HG03196 (cell line): ENCODE data around the gene SLC4A1.
"Not testable (repeated sequence)": the region's sequence is repeated elsewhere in the genome, so short reads cannot be mapped to it uniquely, and the experiment has no call there.

ENCODE experiments used
- ATAC-seq: cut with Tn5 transposase; IDR thresholded peaks from one replicate; pipeline ENCODE4 v1.9.1; 2021; ENCODE audit not compliant: unreplicated experiment

Gene SLC4A1

DNA sequence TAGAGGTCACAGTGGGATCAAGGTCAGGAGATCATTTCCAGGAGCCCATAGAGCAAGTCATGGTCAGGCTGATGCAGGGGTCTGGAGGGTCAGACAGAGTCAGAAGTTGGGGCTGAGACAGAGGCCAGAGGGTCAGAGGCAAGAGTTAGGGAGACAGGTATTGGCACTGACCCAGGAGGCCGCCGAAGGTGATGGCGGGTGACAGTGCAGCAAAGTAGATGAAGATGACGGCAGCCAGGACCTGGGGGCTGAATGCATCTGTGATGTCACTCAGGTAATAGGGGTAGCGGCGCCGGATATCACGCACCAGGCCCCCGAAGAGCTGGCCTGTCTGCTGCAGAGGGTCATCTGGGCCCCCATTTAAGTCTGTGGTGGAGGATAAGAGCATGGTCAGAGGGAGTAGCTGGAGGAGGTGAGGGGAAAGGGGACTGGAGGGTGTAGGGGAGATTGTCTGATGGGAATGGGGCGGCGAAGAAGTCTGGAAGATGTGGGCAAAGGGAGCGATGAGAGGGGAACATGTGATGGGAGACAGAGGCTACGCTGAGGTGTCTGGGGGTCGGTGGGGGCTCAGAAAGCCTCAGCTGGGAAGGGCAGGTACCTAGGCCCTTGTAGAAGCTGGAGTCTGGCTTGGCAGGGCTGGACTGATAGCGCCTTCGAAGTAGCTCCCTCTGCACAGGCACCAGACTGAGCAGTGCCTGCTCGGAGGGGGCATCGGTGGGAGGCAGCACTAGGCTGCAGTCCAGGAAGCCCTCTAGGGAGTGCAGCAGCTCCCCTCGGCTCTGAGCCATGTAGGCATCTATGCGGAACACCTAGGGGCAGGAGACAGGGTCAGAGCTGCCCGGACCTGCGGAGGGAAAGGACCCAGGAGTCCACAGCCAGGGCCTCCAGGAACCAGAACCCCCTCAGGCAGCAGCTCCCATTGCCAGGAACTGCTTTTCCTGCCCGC is 9.8 kb downstream of the SLC4A1 start:
- ATAC-seq, result no peak

DNA sequence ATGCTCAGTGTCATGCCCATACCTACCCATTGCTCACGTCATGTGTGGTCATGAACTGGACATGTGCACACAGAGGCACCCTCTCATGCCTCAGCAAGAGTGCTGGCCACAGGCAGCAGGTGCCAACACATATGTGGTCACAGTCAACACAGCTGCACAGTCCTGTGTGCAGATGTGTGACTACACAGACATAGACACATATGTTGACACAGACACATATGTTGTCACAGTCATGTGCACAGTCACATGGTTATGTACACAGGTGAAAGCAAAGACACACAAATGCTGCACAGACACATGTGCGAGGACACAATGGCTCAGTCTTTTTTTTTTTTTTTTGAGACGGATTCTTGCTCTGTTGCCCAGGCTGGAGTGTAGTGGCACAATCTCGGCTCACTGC is 11.3 kb downstream of the SLC4A1 start:
- no peak for ATAC-seq

DNA sequence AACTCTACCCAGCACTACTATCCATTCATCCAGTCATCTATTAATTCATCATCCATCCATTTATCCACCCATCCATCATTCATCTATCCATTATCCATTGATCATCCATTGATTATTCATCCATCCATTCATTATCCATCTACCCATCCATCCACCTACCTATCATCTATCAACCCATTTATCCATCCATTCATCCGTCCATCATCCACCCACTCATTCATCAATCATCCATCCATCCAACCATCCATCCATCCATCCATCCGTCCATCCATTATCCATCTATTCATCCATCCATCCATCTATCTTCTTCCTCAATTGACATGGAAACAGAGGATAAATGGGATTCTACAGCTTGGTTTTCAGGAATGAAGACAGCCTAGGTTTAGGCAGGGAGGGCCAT is 12.0 kb downstream of the SLC4A1 start:
- no peak for ATAC-seq

DNA sequence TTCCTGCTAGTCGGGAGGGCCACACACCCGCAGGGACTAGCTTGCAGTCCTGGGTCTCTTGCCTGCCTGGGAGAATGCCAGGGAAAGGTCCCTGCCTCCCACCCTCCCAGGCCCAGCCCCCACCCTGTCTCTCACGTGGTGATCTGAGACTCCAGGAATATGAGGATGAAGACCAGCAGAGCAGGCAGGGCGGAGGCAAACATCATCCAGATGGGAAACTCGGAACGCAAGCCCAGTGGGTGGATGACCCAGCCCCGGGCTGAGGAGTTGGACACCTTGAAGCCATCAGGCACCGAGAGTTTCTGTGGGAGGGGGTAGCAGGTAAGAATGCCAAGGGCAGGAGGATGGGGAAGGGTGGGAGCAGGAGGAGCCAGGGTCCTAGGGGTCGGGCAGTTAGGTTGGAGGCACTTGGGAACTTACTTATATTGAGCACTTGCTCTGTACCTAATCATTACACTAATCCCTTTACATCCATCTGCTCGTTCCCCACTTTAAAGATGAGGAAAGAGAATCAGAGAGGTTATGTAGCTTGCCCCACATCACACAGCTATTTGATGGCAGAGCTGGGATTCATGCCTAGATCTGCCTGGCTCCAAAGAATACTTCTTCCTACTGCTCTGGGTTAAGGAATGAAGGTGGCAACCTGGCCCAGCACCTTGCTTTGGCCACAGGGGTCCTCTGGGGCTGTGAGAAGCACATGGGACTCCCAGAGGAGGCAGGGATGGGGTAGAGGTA is 13.4 kb downstream of the SLC4A1 start:
- no peak for ATAC-seq

DNA sequence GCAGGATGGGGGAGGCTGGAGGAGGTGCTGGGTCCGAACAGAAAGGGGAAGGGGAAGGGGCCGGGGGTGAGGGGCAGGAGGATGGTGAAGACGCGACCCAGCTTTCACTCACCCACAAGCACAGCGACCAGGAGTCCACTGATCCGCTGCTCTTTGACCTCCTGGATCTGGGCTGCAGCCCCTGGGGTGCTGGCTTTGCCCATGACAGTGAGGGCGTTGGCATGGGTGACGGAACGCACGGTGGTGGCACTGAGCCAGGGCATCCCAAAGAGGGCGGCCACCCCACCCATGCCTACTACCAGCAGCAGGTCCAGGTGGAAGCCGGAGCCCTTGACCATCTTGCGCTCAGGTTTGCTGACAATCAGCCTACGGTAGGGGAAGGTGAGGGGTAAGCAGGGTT is 14.9 kb downstream of the SLC4A1 start:
- ATAC-seq, result no peak

DNA sequence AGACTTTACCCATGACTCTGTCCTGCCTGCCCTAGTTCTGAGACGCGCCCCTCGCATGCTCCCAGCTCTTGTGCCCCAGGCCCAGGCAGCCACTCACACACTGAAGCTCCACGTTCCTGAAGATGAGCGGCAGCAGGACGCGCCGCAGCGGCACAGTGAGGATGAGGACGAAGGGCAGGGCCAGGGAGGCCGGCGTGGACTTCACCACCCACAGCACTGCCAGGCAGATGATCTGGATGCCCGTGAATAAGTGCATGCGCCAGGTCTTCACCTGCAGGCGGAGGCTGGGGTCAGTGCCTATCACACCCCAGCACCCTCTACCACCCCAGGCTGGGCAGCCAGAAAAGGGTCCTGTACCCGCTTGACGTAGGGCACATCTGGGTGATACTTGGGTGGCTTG is 16.9 kb downstream of the SLC4A1 start:
- no peak for ATAC-seq

DNA sequence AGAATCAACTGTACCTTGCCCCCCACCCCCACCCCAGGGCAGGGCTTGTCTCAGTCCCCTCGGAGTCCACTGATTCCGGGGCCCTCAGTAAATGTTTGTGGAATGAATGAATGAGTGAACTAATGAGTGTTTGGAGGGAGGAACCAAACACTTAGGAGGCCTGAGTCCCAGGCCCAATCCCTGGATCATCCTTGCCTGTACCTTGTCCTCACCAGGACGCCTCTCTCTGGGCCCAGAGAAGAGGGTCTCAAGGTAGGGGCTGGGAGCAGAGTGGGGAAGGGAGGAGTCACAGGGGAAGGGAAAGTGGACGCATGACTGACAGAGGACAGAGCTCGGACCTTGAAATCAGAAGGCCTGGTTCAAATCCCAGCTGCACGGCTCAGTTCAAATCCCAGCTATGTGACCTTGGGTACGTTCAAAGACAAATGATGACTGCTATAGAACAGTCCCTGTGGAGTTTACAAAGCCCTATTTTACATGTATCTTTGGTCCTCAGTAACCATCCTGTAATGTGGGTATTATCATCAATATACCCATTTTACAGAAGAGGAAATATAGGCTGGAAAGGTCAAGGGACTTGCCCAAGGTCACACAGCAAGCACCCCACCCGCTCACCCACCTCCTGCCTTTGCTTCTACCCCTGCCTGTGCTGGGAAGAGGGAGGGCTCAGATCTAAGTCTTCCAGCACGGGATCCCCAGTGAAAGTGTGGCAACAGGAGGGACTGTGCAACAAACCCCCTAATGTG is 18.3 kb downstream of the SLC4A1 start:
- ATAC-seq, result no peak

DNA sequence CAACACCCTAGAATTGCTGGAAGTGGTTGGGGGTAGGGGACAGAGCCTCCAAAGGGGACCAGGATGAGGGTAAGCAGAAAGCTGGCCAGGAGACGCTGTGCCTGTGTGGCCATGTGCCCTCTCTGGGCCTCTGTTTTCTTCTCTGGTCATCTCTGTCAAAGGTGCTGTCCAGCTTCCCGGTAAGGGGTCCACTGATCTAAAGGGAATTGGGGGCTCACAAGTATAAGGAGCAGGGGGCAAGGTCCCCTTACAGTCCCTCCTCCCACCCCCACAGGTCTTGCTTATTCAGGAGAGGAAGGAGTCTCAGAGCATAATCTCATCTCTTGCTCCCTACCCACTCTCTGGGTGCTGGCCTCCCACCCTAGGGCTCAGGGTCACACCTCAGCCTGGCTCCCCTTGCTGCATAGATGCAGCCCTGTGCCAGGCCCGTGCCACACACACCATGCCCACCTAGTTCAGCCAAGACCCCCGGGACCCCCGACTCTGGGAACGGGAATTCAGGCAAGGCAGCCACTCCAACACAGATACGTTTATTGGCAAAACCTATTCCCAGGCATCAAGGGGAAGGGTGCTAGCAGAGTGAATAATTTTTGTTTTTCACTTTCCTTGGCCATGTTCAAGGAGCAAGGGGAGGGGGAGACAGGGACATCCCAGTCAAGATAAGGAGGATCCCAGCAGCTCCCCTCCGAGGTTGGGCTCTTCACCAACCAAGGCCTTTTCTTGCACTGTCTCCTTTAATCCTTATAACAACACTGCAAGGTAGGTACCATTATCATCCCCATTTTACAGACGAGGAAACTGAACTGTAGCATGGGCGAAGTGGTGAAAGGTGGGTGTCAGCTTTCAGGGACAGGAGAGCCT is 19.8 kb downstream of the SLC4A1 start:
- no peak for ATAC-seq

DNA sequence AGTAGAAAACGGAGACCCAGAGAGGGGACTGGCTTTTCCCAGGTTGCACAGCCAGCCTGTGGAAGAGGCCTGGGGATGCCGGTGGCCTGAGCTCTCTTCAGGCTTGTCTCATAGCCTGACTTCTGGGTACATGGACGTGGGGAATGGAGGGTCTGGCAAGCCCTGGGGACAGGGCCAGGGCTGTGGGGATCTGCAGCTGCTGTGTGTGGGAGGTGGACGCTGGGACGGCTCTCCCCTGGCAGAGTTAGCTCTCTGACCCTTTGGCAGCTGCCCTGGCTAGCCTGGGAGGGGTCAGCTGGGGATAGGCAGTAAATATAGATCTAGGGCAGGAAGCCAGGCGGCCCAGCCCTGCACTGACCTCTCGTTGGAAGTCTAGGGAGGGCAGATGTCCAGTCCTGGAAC is 20.5 kb downstream of the SLC4A1 start:
- ATAC-seq, result no peak

DNA sequence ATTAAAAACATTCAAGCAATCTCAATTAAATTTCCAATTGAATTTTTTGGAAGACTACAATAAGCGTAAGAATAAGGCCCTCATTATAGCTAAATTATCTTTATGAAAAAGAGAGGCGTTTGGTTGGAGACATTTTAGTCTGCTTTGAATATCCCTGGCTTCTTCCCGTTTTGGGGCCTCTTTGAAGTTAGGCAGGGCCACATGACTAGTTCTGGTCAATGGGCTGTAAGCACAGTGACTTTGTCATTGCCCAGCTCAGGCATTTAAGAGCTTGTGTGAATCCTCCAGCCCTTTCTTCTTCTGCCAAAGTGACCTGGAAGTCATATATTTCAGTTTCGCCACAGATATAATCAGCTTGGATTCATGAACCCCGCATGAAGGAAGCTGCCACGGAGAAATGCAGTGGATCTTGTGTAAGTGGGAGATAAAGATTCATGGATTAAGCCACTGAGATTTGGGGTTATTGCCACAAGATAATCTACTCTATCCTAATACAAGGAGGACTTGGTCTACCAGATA is 26.8 kb downstream of the SLC4A1 start:
- no peak for ATAC-seq

DNA sequence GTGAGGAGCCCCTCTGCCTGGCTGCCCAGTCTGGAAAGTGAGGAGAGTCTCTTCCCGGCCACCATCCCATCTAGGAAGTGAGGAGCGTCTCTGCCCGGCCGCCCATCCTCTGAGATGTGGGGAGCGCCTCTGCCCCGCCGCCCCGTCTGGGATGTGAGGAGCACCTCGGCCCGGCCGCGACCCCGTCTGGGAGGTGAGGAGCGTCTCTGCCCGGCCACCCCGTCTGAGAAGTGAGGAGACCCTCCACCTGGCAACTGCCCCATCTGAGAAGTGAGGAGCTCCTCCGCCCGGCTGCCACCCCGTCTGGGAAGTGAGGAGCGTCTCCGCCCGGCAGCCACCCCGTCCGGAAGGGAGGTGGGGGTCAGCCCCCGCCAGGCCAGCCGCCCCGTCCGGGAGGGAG is 30.0 kb downstream of the SLC4A1 start:
- ATAC-seq, result not testable (repeated sequence)

DNA sequence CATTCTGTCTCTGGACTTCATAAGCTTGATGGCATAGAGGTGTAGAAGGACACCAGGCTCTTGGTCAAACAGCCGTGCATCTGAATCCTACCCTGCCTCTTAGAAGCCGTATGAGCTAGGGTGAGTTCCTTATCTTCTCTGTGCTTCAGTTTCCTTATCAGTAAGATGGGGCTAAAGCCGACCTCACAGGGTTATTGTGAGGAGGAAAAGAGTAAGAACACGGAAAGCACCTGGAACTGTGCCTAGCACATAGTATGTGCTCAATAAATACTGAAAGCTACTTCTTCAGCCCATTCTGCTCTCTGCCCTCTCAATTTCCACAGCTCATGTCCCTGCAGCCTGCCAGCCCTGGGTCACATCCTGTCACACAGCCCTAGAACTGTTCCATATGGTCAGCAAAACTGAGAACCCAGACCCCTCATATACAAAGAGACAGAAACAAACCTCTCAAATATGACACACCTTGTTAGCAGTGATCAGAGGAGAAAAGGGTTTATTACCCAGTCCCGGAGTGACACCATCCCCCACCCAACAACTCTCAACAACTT is 31.4 kb downstream of the SLC4A1 start:
- no peak for ATAC-seq

DNA sequence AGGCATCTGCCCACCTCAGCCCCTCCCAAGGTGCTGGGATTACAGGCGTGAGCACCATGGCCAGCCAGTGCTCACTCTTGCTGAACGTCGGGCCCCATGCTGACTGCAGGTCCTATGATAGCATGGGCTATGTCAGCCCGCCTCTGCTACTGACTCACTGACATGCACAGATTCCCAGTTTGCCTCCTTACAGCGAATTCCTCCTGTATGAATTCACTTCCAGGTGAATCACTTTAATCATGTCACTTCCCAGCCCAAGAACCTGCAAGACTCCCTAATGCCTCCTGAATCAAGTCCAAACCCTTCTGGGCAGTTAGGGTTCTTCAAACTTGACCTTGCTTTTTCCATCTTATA is 32.4 kb downstream of the SLC4A1 start:
- no peak for ATAC-seq

DNA sequence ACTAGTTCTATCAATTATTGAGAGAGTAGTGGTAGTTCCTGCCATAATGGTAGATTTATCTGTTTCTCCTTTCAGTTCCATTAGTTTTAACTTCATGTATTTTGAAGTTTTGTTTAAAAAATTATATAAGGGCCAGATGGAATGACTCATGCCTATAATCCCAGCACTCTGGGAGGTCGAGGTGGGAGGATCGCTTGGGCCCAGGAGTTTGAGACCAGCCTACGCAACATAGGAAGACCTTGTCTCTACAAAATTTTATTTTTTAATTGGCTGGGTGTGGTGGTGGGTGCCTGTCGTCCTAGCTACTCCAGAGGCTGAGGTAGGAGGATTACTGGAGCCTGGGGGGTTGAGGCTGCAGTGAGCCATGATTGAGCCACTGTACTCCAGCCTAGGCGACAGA is 34.4 kb downstream of the SLC4A1 start:
- ATAC-seq, result no peak

DNA sequence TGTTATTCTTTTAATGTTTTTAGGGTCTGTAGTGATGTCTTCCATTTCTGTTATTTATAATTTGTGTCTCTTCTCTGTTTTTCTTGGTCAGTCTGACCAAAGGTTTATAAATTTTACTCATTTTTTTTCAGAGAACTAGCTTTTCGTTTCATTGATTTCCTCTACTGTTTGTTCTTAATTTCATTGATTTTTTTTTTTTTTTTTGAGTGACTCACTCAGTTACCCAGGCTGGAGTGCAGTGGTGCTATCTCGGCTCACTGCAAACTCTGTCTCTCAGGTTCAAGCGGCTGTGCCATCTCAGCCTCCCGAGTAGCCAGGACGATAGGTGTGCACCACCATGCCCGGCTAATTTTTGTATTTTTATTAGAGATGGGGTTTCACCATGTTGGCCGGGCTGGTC is 35.9 kb downstream of the SLC4A1 start:
- ATAC-seq, result no peak

DNA sequence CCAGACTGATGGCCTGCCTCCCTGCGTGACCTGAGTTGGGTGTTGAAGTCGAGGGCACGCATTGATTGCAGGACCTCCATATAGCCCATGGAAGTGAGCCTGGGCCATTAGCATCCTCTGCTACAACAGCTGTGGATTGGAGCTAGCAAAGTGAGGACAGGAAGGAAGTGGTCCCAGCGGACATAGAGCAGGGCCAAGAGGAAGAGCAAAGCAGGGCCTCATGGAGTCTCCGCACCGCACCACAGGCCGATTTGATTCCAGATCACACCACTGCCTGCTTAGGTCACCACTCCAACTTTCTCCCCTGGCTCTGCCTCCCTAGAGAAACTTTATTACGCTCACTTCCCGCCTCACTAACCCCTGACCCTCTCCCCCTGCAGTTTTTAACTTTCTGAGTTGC is 37.8 kb downstream of the SLC4A1 start:
- ATAC-seq, result no peak

DNA sequence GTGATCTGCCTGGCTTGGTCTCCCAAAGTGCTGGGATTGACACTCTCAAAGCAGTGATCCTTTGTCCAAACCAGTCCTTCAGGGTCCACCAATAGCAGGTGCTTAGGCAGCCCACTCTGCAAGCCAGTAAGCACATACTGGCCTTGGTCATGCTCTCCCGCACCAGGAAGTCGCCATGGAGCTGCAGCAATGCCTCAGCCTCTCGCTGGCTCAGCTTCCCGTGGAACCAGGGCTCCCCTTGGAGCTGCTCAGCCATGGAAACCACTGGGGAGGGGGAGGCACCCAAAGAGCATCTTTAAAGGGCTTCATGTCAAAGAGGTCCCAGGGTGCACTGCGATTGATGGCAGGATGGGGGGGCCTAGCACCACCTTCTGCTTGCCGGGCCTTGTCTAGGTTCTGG is 38.8 kb downstream of the SLC4A1 start:
- ATAC-seq, result no peak

DNA sequence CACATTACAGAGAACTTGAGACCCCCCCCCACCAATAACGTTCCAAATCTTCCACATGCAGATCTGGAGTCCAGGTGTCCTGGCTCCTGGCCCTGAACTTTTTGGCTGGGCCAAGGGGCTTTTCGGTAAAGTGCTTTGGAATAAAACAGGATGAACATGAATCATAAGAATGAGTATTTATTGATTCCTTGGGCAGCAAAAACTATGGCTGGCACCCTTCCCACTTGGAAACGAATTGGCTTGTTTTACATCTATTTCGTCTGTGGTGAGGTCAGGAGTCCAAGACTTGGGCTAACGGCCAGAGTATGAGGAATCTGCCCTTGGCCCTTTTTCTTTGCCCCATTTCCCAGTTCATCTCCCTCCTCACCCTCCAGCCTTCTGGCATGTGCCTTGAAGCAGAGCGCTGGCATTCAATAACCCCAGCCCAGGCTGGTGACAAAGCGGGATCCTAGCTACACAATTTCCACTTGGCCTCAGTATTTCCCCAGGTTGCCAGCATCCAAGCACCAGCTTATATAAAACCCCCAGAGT is 44.3 kb downstream of the SLC4A1 start:
- ATAC-seq, result no peak

DNA sequence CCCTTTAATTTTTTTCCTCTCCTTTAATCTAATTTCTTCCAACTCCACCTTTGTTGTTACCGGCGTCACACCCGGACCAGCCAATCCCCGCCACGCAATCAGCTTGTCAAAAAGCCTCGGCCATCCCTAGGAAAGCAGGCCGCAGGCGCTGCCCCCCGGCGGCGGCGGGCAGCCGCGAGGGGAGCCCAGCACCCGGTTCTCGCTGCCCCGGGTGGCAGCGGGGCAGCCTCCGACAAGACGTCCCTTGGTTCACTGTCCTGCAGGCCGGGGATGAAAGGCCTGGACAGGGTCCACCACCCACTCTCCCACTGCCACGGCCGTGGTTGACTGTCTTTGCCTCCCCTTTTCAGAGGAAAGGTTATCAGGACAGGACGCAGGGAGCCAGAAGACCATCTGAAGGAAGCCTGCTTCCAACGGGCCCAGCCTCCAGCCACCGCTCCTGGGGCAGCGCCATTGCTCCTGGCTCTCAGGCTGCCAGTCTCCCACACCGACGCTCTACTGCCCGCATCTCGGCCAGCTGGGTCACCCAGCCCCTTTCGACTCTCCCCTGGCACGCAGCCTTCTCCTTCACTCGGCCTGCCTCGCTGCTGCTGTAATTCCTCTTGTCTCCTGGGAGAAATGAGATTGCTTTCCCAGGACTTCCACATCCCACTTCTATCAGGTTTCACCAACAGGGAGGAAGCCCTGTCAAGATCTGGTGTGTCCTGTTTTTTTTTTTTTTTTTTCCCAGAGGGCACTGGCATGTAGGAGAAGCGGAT is 45.6 kb downstream of the SLC4A1 start:
- ATAC-seq, result no peak

DNA sequence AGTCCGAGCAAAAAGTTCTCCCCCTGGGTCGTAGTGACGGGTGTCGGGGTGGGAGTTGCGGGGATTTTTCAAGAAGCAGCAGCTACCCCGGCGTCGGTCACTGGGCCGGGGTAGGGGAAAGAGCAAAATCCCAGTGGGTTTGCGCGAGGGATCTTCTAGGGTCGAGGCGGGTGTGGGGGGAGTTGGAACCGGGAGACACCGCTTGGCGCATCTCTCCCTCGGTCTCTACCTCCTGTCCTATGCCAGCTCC is 46.1 kb downstream of the SLC4A1 start:
- no peak for ATAC-seq
